Raji (cell line): ENCODE data around the gene SEC14L5.

Experiments used
- POLR2A ChIP-seq: IDR thresholded peaks from 2 replicates; pipeline ENCODE4 v1.6.1; 2011; ENCODE audit warnings: low read depth, low read length, control low read depth; ENCODE audit not compliant: insufficient read depth

SEC14L5 gene

DNA sequence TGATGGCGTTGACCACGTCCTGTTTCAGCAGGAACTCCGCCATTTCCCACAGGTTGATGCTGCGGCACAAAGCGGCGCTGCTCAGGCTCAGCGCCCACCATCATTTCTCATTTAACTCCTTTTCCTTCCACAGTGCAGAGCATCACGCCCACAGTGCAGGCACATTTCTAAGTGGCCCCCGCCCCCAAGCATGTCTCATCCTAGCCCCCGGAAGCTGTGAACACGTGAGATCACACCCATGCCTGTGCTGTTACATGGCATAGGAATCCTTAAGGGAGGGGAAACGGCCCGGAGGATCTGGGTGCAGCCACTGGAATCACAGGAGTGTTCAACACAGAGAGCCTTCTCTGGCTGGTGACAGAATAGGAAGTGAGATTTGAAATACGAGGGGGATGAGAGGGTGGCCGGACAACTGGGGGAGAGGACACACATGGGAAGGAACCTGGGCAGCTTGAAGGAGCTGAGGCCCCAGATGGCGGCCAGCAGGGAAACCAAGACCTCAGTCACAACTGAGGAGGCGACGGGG, 70.9 kb downstream of the SEC14L5 start:
- no peak for TF ChIP-seq POLR2A

DNA sequence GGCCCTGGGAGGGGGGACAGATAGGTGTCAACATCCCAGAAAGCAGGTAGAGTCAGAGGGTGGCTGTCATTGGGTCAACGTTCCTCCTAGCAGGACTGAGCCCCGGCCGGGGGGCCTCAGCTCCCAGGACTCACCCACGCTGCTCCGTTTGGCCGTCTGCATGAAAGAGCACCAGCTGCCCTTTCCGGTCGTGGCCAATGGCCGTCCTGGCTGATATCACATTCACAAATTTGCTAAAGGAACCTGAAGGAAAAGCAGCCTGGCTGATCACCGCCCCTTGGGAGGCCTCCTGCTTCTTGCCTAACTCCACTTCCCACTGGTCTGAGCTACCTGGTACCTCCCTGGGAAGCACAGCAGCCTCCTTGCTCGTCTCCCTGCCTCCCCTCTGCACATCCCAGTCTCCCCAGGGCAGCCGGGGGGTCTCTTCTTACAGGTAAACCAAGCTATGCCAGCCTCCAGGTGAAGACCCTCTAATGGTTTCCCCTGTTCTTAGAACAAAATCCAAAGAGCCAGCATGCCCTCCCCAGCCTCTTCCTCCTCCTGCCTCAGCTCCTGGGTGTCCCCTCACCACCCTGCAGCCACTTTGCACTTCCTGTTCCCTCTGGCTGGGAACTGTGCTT, 72.2 kb downstream of the SEC14L5 start:
- no peak for TF ChIP-seq POLR2A

DNA sequence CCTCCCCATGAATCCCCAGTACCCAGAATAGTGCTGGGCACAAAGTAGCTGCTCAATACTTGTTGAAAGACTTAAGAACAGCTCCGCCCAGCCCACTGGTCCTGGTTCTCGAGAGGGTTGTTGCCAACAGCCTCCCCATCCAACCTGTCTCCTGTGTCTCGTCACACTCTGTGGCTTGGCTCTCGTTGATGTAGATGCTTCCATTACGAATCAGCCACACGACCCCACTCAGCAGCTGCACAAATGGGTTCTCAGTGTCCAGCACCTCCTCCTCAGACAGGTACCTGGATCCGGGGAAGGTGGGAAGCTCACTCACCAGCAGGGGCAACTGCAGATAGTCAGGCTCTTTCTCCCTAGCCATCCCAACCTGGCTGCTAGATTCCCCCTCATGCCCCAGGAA, 73.5 kb downstream of the SEC14L5 start:
- no peak for TF ChIP-seq POLR2A

GRCh38 chr16:5032748-5033167, 74.6 kb downstream of the SEC14L5 start:
- TF ChIP-seq POLR2A: no peak

DNA sequence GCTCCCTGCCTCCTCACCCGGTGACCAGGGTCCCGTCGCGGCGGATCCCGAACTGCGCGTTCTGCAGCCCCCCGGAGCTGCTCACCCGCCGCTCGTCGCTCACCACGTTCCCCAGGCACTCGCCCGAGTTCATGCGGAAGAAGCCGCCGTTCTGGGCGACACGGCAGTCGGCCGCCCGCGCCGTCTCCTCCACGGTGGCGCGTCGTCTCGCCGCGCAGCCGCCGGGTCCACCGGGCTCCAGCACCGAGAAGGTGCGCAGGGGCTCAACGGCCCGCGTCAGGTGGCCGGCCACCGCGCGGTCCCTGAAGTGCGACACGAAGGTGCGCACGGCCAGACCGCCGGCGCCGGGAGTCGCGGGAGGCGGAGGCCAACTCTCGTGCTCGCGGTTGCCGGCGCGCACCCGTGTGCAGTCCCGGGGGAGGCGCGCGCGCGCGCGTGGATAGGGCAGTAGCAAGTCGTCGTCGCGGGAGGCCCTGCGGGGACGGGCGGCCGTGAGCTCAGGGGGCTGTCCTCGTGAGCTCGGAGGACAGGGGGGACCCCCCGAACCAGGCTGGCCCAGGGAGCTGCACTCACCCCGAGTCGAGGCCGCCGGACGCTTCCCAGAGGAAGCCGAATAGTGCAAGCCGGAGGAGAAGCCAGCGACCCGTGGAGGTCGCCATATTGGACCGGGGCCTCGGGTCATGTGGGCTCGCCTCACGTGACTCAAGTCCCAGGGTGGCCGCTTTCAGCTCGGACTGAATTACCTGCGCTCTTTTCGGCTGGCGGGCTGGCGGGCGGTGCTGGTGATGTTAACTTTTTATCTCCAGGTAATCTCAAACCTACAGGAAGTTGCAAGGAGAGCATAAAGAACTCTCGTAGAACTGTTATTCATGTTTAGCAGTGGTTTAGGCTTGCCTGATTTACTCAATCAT, 75.4 kb downstream of the SEC14L5 start, which contains the start of gene NAGPA:
Gene NAGPA (minus strand): TSS at position 680 of the 911 bp plus-strand sequence. CDS start 21 bp downstream, at position 659.
- peak; percentile 62 for TF ChIP-seq POLR2A

DNA sequence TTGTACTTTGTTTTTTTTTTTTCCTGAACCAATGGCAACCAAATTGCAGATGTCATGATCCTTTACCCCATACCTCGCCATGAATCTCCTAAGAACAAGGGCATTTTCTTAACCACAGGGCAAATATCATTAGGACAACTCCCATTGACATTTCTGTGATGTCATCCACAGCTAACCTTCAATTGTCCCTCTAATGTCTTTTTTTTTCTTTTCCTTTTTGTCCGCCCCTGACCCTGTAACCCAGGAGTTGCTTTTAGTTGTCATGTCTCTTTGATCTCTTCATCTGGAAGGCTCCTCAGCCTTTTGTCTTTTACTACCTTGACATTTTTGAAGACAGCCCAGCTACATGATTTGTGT, 76.0 kb downstream of the SEC14L5 start:
- no peak for TF ChIP-seq POLR2A

- no peak for TF ChIP-seq POLR2A
Observed at GRCh38 chr16:5035909-5036227, 77.7 kb downstream of the SEC14L5 start.

DNA sequence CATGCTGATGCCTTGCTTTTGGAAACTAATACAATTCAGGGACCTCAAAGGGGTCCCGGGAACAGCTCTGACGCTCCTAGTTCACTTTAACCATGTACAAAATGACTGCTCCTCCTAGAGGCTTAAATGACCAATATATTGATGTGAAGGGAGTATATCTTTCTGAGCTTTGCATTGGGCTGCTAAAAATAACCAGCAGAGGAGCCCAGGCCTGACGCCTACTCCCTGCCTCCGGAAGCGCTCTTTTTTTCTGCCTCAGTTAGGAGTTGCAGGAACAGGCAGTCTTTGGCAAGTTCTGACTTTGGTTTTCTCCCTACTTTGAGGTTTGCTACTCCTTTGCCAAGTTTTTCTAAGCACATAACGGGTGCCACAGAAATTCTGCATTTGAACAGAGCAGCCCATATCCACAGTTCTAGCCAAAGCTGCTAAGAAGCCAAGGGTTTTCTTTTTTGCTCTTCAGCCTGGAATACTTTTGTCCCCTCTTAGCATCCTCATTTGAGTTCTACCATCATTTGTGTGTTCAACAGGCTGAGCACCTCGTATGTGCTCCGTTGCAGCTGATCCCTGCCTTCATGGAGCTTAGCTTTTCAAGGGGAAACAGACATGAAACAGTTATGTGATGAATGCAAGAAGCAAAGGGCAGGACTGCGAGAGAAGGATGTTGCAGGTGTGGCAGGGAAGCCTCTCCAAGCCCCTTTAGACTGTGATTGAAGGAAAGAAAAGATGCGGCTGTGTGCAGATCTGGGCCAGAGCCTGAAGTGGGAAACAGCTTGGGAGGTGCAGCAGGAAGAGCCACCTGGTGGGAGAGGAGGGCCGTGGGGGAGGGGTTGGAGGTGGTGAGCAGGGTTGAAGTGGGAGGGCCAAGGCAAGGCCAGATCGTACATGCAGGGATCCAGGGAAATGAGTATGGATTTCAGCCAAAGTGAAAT, 78.4 kb downstream of the SEC14L5 start:
- TF ChIP-seq POLR2A: no peak

DNA sequence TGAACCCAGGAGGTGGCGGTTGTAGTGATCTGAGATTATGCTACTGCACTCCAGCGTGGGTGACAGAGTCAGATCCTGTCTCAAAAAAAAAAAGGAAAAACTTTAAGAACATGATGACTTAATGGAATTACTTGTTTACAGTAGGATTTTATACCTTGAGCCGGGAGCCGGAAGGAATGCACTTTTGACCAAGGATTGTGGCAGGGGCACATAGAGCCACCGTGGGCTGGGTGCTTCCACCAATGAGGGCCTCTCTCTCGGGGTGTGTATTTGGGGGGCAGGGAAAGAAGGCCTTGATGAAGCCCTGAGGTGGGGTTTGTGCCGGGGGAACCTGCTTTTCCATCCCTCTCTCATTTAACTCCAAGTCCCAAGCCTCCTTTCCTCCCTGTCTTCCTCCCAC, 82.3 kb downstream of the SEC14L5 start:
- no peak for TF ChIP-seq POLR2A

- no peak for TF ChIP-seq POLR2A
Observed at GRCh38 chr16:5041600-5042133, 83.5 kb downstream of the SEC14L5 start.

DNA sequence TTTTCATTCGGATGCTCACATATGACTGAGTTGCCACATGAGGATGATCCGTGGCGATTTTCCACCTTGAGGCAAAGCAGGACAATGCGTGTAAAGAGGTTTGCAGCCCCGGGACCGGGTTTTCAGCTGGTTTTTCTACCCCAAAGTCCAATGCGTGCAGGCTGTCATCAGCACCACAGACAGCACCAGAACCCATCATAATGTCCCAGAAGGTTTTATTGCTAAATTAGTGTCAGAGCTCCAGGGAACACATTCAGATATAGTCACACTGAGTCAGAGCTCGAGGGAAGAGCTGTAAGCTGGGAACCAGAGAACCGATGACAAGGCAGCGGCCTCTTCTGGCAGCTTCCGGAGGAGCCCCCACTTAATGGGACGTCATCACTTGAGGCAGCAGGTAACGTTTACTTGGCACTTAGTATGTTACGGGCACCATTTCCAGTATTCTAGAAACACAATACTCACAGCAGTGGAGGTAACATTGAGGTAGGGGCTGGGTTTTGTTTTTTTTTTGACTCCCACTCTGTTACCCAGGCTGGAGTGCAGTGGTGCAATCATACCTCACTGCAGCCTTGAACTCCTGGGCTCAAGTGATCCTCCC, 84.5 kb downstream of the SEC14L5 start:
- no peak for TF ChIP-seq POLR2A

GRCh38 chr16:5044011-5044540, 85.9 kb downstream of the SEC14L5 start:
- TF ChIP-seq POLR2A: no peak

- TF ChIP-seq POLR2A: no peak
Observed at GRCh38 chr16:5045499-5046115, 87.5 kb downstream of the SEC14L5 start.

GRCh38 chr16:5046914-5047313, 88.8 kb downstream of the SEC14L5 start:
- TF ChIP-seq POLR2A: no peak
